Endothelial cell of umbilical vein (primary cell): ENCODE results near the gene ARHGEF10L. TPM values are rescaled to one million over a fixed set of nuclear protein-coding genes. Genes with fewer than 3 reads are reported as not detected.

ENCODE experiments used
- BruUV-seq: library from RNA; stranded (reverse); fragments of 400-500 nt; replicated peaks from 2 replicates; lab custom pipeline; 2021; lab: Mats Ljungman, UMichigan
- CTCF ChIA-PET: fragments of 300-600, 350-600 bp; sonication (Branson Sonifier 250); formaldehyde crosslinking; loops from one replicate; lab custom pipeline; 2021; ENCODE audit warnings: antibody characterized with exemption, inconsistent platforms; lab: Charles Lee
- POLR2A ChIA-PET: fragments of 300-600, 350-600 bp; sonication (Branson Sonifier 250); formaldehyde crosslinking; loops from one replicate; lab custom pipeline; 2021; ENCODE audit warnings: antibody characterized with exemption, inconsistent platforms; lab: Charles Lee
- DNase-seq: peaks from one replicate; pipeline ENCODE4 v3.0.0-alpha.2; 2011; ENCODE audit warnings: low read depth, low spot score
- FAIRE-seq: peaks from 2 replicates; lab custom pipeline; 2011; peaks lifted over from hg19 to GRCh38; lab: Jason Lieb, UNC
- H2AFZ ChIP-seq: 2 replicates; pipeline ENCODE4 v1.6.0; 2012; ENCODE audit warnings: low read depth, low read length, control low read depth, inconsistent platforms
- H3K27ac ChIP-seq: 2 replicates; pipeline ENCODE4 v1.5.1; 2011; ENCODE audit warnings: low read depth, mild to moderate bottlenecking, control low read depth, low read length, moderate library complexity; ENCODE audit not compliant: insufficient read depth
- H3K27me3 ChIP-seq, 2 experiments: 2 replicates each; pipeline versions ENCODE4 v1.6.0 to v1.6.1; 2011; ENCODE audit warnings: low read length in 2 of 2, mixed read lengths in 1 of 2; ENCODE audit not compliant: control insufficient read depth in 2 of 2, insufficient read depth in 2 of 2
- H3K36me3 ChIP-seq, 2 experiments: 2 replicates in 1 of 2; 3 replicates in 1 of 2; pipeline ENCODE4 v1.5.1; 2011; ENCODE audit warnings: low read length in 2 of 2, mild to moderate bottlenecking in 1 of 2, moderate library complexity in 1 of 2; ENCODE audit not compliant: control insufficient read depth in 2 of 2, insufficient read depth in 2 of 2; ENCODE audit errors: extremely low read depth in 1 of 2
- H3K4me1 ChIP-seq: 3 replicates; pipeline ENCODE4 v1.5.1; 2011; ENCODE audit warnings: mild to moderate bottlenecking, low read length; ENCODE audit not compliant: control insufficient read depth, insufficient read depth; ENCODE audit errors: extremely low read depth
- H3K4me2 ChIP-seq: 2 replicates; pipeline ENCODE4 v1.6.1; 2011; ENCODE audit warnings: low read length, control low read depth, mixed read lengths; ENCODE audit not compliant: insufficient read depth
- H3K4me3 ChIP-seq, 3 experiments: fragments of 200-600 bp in 1 of 3; sonication (generic), shearing (Covaris generic) in 1 of 3; replicated peaks in 1 of 3; 2 replicates each; pipeline ENCODE4 v1.5.1; 2011 to 2016; ENCODE audit warnings: control low read depth in 3 of 3, low read length in 3 of 3, mild to moderate bottlenecking in 2 of 3, inconsistent platforms in 1 of 3, low read depth in 1 of 3, moderate library complexity in 1 of 3; ENCODE audit not compliant: insufficient read depth in 1 of 3
- H3K79me2 ChIP-seq: 2 replicates; pipeline ENCODE4 v1.6.0; 2012; ENCODE audit warnings: low read length, inconsistent platforms; ENCODE audit not compliant: control insufficient read depth, insufficient read depth
- H3K9ac ChIP-seq: replicated peaks from 2 replicates; pipeline ENCODE3; 2011; ENCODE audit warnings: low read length, control low read depth; ENCODE audit not compliant: insufficient read depth; ENCODE audit errors: extremely low read depth
- H3K9me1 ChIP-seq: replicated peaks from 3 replicates; pipeline ENCODE4 v1.6.0; 2011; ENCODE audit warnings: mild to moderate bottlenecking, low read length; ENCODE audit not compliant: control insufficient read depth, insufficient read depth; ENCODE audit errors: extremely low read depth
- H3K9me3 ChIP-seq: replicated peaks from 2 replicates; pipeline ENCODE4 v1.5.1; 2012; ENCODE audit warnings: low read length, inconsistent platforms; ENCODE audit not compliant: control insufficient read depth, insufficient read depth
- H4K20me1 ChIP-seq: replicated peaks from 2 replicates; pipeline ENCODE3; 2011; ENCODE audit warnings: mild to moderate bottlenecking, low read length; ENCODE audit not compliant: control insufficient read depth, insufficient read depth; ENCODE audit errors: extremely low read depth
- EZH2 ChIP-seq: IDR thresholded peaks from 2 replicates; pipeline ENCODE4 v1.6.1; 2012; ENCODE audit warnings: borderline replicate concordance, low read depth, mild to moderate bottlenecking, moderate library complexity, low read length, inconsistent platforms; ENCODE audit not compliant: severe bottlenecking
- FOS ChIP-seq: IDR thresholded peaks from 2 replicates; pipeline ENCODE4 v1.6.1; 2011; ENCODE audit warnings: mild to moderate bottlenecking, low read length, moderate library complexity, borderline replicate concordance; ENCODE audit not compliant: insufficient read depth
- GATA2 ChIP-seq: IDR thresholded peaks from 2 replicates; pipeline ENCODE4 v1.7.0; 2011; ENCODE audit warnings: low read depth, mild to moderate bottlenecking, moderate library complexity, mixed read lengths, low read length; ENCODE audit not compliant: insufficient read length, insufficient read depth
- JUN ChIP-seq: IDR thresholded peaks from 2 replicates; pipeline ENCODE4 v1.6.1; 2011; ENCODE audit warnings: borderline replicate concordance, low read depth; ENCODE audit not compliant: insufficient read length, insufficient read depth
- MYC ChIP-seq: IDR thresholded peaks from one replicate; pipeline ENCODE4 v1.6.1; 2011; ENCODE audit warnings: mild to moderate bottlenecking, low read depth, low read length
- POLR2A ChIP-seq: IDR thresholded peaks from 2 replicates; pipeline ENCODE4 v1.6.1; 2012; ENCODE audit warnings: low read depth, mild to moderate bottlenecking, control low read depth, low read length
- POLR2AphosphoS5 ChIP-seq: IDR thresholded peaks from 2 replicates; pipeline ENCODE4 v1.6.1; 2012; ENCODE audit warnings: low read depth, mild to moderate bottlenecking, control low read depth, low read length, moderate library complexity; ENCODE audit not compliant: insufficient read depth
- dilution Hi-C: fragments of 300-500 bp; cut with MboI; formaldehyde crosslinking; loops from one replicate; pipeline ENCODE4 v1.15.0; 2019; ENCODE audit warnings: low sequenced_read_pairs; ENCODE audit not compliant: extremely low pct_ligation_motif_present
- intact Hi-C: fragments of 100-400 bp; cut with micrococcal nuclease; formaldehyde crosslinking; loops from one replicate; pipeline ENCODE4 v1.10.0; 2022
- polyA plus RNA-seq, 4 experiments: library from polyadenylated mRNA; depleted of rRNA in 3 of 4; stranded (reverse) in 3 of 4; unstranded in 1 of 4; fragments of >200 nt; gene quantifications; 2 replicates each; pipeline versions ENCODE4 v1.2.1 to v1.2.3, GENCODE V29; 2011 to 2012; ENCODE audit warnings: missing spikeins in 1 of 4
- total RNA-seq: library from RNA; stranded (reverse); gene quantifications from 2 replicates; pipeline ENCODE4 v1.2.3, GENCODE V29; 2021
- TF ChIP-seq, protein P1 (sequence below): IDR thresholded peaks from 2 replicates; pipeline ENCODE4 v1.6.1; 2011; ENCODE audit not compliant: insufficient read depth, insufficient read length
- TF ChIP-seq, protein P2 (sequence below), 2 donors: IDR thresholded peaks; 1 replicate in 1 of 2; 2 replicates in 1 of 2; pipeline ENCODE4 v1.5.1; 2011; ENCODE audit warnings: low read length in 2 of 2, mild to moderate bottlenecking in 2 of 2, moderate library complexity in 2 of 2, control low read depth in 1 of 2, inconsistent platforms in 1 of 2, low read depth in 1 of 2; ENCODE audit not compliant: insufficient read depth in 1 of 2; ENCODE audit errors: extremely low read depth in 1 of 2

Gene ARHGEF10L
- total and polyA plus RNA-seq, 2 donors (not counting 3 experiments of a cell fraction or from before 2014, with no cell fraction given): 1.9 to 5.2 TPM

DNA sequence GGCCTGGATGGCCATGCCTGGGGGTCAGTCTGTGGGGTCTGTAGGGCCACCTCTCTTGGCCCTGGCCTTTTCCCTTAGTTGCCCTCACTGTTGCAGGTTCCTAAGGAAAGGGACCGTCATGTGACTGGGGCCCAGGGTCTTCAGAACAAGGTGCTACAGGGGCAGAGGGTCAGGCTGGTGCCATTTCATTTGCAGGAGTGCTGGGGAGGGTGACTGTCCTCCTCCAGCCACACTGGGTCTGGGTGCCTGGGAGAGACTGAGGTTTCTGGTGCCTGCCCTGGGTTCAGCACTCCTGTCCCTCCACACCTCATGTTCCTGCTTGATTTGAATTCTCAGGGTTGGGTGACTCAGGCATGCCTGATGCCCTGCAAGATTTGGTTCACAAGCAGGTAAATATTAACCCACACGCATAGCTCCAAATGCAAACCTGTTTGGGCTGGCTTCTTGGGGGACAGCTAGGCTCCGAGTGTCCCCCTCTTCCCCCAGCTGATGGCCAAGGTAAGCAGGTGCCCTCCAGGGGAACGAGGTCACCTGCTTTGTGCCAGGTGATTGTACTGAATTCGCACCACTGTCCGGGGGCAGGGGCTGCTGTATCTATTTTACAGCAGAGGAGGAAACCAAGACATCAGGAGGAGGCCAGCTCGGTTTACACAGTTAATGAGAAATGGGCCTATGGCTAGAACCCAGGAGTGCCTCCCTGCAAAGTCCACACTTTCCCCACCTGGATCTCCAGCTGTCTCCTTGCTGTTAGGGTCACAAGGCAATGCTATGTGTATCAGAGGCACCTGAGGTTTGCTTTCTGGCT lies 20.3 kb downstream of the ARHGEF10L start:
- Histone ChIP-seq H3K4me3 (no peak overlapping the region), H3K9me1 (no peaks in the 10 kb centered on the region), H3K4me1 (no peaks in the 10 kb centered on the region), H3K27ac (no peak overlapping the region), H4K20me1 (no peaks in the 10 kb centered on the region), H3K4me2 (no peak overlapping the region), H3K9ac (no peak overlapping the region), H3K36me3 (no peaks in the 10 kb centered on the region), H3K9me3 (no peaks in the 10 kb centered on the region), H2AFZ (no peak overlapping the region), H3K27me3 (no peaks in the 10 kb centered on the region), H3K79me2 (no peaks in the 10 kb centered on the region)
- no TSS peak for BruUV-seq
- ChIA-PET POLR2A (no interaction called here), CTCF (interaction anchor here (0.9 kb wide), 1 partner anchor 47 kb away, joined by 3 read pairs; no protein-coding TSS in a partner anchor)
- DNase-seq (no peak), FAIRE-seq (no peak)
- dilution Hi-C loops: no loop called here
- TF ChIP-seq GATA2 (no peak), MYC (no peak), FOS (no peak)
- TF ChIP-seq, protein P1, sequence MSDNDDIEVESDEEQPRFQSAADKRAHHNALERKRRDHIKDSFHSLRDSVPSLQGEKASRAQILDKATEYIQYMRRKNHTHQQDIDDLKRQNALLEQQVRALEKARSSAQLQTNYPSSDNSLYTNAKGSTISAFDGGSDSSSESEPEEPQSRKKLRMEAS: no peak
- intact Hi-C loops: no loop called here

DNA sequence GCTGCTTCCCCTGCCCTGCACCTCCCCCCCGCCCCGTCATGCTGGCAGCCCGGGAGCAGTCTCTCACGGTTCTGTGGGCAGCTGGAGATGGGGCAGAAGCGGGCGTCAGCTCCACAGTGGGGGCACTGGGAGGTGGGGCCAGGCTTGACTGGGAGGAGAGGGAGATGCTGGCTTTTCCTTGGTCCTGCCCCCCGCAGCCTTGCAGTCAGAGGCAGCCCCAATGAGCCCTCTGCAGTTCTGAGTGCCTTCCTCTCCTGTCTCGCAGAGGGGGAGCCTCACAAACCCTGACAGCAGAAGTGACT lies 21.7 kb downstream of the ARHGEF10L start:
- Histone ChIP-seq H3K9me3 (no peaks in the 10 kb centered on the region), H3K4me1 (no peaks in the 10 kb centered on the region), H3K79me2 (no peaks in the 10 kb centered on the region), H3K27me3 (no peaks in the 10 kb centered on the region), H3K4me3 (no peak overlapping the region), H3K9me1 (no peaks in the 10 kb centered on the region), H4K20me1 (no peaks in the 10 kb centered on the region), H3K4me2 (no peak overlapping the region), H3K9ac (no peak overlapping the region), H2AFZ (no peak overlapping the region), H3K27ac (no peak overlapping the region), H3K36me3 (no peaks in the 10 kb centered on the region)
- DNase-seq: no peak
- no TSS peak for BruUV-seq
- FAIRE-seq: no peak
- TF ChIP-seq, protein P1: no peak
- no peak for TF ChIP-seq JUN
- no peak for TF ChIP-seq MYC
- TF ChIP-seq, protein P2, sequence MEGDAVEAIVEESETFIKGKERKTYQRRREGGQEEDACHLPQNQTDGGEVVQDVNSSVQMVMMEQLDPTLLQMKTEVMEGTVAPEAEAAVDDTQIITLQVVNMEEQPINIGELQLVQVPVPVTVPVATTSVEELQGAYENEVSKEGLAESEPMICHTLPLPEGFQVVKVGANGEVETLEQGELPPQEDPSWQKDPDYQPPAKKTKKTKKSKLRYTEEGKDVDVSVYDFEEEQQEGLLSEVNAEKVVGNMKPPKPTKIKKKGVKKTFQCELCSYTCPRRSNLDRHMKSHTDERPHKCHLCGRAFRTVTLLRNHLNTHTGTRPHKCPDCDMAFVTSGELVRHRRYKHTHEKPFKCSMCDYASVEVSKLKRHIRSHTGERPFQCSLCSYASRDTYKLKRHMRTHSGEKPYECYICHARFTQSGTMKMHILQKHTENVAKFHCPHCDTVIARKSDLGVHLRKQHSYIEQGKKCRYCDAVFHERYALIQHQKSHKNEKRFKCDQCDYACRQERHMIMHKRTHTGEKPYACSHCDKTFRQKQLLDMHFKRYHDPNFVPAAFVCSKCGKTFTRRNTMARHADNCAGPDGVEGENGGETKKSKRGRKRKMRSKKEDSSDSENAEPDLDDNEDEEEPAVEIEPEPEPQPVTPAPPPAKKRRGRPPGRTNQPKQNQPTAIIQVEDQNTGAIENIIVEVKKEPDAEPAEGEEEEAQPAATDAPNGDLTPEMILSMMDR (IDR thresholded peaks at IDR 0.05; ENCODE audit: extremely low read depth in 1 of 2, insufficient read depth in 1 of 2, low read depth in 1 of 2, low read length in 2 of 2): no peak
- no peak for TF ChIP-seq POLR2A
- TF ChIP-seq EZH2: no peak
- no peak for TF ChIP-seq POLR2AphosphoS5
- no peak for TF ChIP-seq FOS
- no peak for TF ChIP-seq GATA2
- ChIA-PET POLR2A (no interaction called here), CTCF (interaction anchor here (0.7 to 1.6 kb wide), 5 partner anchors 9 to 26 kb away, joined by 3 to 4 read pairs (median 3); no protein-coding TSS in a partner anchor)
- dilution Hi-C loops (no loop called here), intact Hi-C loops (no loop called here)
